Adrenal gland (tissue), 5 donors: ENCODE results near the gene LYRM7.

Experiments
- CTCF ChIP-seq, 6 experiments: fragments of 450-650 bp in 4 of 6; fragments of 200-600 bp in 2 of 6; sonication (generic) in 1 of 6; IDR thresholded peaks; 1 replicate in 5 of 6; 2 replicates in 1 of 6; pipeline versions ENCODE4 v1.5.1 to v1.8.0; 2016 to 2021; ENCODE audit warnings: antibody characterized with exemption in 6 of 6, mild to moderate bottlenecking in 2 of 6, moderate library complexity in 1 of 6
- POLR2A ChIP-seq, 2 donors: fragments of 450-650 bp; IDR thresholded peaks; one replicate each; pipeline ENCODE4 v1.6.1; 2017; ENCODE audit warnings: antibody characterized with exemption in 2 of 2, mild to moderate bottlenecking in 2 of 2, moderate library complexity in 1 of 2
- donor health status: DM: no; HTN: no; CAD: no.

DNA sequence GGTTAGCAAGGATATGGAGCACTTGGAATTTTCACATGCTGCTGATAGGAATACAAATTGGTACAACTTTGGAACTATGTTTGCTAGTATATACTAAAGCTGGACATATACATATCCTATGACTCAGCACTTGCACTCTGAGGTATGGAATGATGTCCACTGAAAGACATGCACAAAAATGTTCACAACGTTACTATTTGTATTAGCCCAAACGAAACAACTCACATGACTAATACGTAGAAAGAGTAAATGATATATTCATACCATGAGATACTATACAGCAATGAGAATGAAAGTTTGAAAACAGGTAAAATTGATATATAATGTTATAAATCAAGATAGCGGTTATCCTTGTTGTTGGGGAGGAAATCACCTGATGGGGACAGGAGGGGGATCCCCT is 47.6 kb downstream of the LYRM7 start:
- TF ChIP-seq CTCF (IDR thresholded peaks at IDR 0.05) (no peak), POLR2A (IDR thresholded peaks at IDR 0.05) (no peak)
